ENCODE measurements around the gene ZBTB17.
"Not testable (repeated sequence)": the region's sequence is repeated elsewhere in the genome, so short reads cannot be mapped to it uniquely, and the experiment has no call there.

Gene ZBTB17

GRCh38 chr1:16006552-16007485 is 30.9 kb upstream of the ZBTB17 start:
- no peak overlapping the region for H3K9ac ChIP-seq (ENCODE audit: low read depth, low read length, poor library complexity, severe bottlenecking)
- H4K20me1 ChIP-seq (ENCODE audit: insufficient read depth, low read length, poor library complexity, severe bottlenecking) = no peaks in the 10 kb centered on the region
- no peaks in the 10 kb centered on the region for H3K4me1 ChIP-seq (ENCODE audit: insufficient read depth, low read length, poor library complexity, severe bottlenecking)
- no peaks in the 10 kb centered on the region for H3K9me2 ChIP-seq (replicated peaks; ENCODE audit: low read depth, low read length)
- H3K9me3 ChIP-seq (ENCODE audit: insufficient read depth, low read depth, low read length) = no peaks in the 10 kb centered on the region
- H3F3A ChIP-seq (ENCODE audit: low read depth) = no peaks in the 10 kb centered on the region
- H2AFZ ChIP-seq (ENCODE audit: low read length) = no peak overlapping the region
- H3K27me3 ChIP-seq (ENCODE audit: insufficient read depth, low read length, poor library complexity, severe bottlenecking) = no peaks in the 10 kb centered on the region
- no peak for TF ChIP-seq EZH2phosphoT487 (IDR thresholded peaks at IDR 0.05; ENCODE audit: borderline replicate concordance)
- 0 out of 2 replicates have a peak, but pooled peaks have one; percentile 20 for TF ChIP-seq CTCF (conservative IDR thresholded peaks at IDR 0.05; ENCODE audit: low read length)
- no peak overlapping the region for H3K4me3 ChIP-seq (ENCODE audit: low read length, poor library complexity, severe bottlenecking)
- H3K36me3 ChIP-seq (ENCODE audit: insufficient read depth, low read length) = no peaks in the 10 kb centered on the region
- no peaks in the 10 kb centered on the region for H3K79me2 ChIP-seq (ENCODE audit: insufficient read depth, low read length)
- H3K4me2 ChIP-seq (ENCODE audit: low read depth, low read length, poor library complexity, severe bottlenecking) = no peak overlapping the region

GRCh38 chr1:16006010-16006409 is 30.1 kb upstream of the ZBTB17 start:
- H3K4me1 ChIP-seq (ENCODE audit: insufficient read depth, low read length, poor library complexity, severe bottlenecking) = no peaks in the 10 kb centered on the region
- no peaks in the 10 kb centered on the region for H3K9me2 ChIP-seq (replicated peaks; ENCODE audit: low read depth, low read length)
- H3F3A ChIP-seq (ENCODE audit: low read depth) = no peaks in the 10 kb centered on the region
- H4K20me1 ChIP-seq (ENCODE audit: insufficient read depth, low read length, poor library complexity, severe bottlenecking) = no peaks in the 10 kb centered on the region
- H3K79me2 ChIP-seq (ENCODE audit: insufficient read depth, low read length) = no peaks in the 10 kb centered on the region
- H3K9me3 ChIP-seq (ENCODE audit: insufficient read depth, low read depth, low read length) = no peaks in the 10 kb centered on the region
- TF ChIP-seq CTCF (conservative IDR thresholded peaks at IDR 0.05; ENCODE audit: low read length) (no peak), EZH2phosphoT487 (IDR thresholded peaks at IDR 0.05; ENCODE audit: borderline replicate concordance) (no peak)
- H2AFZ ChIP-seq (ENCODE audit: low read length) = no peak overlapping the region
- H3K36me3 ChIP-seq (ENCODE audit: insufficient read depth, low read length) = no peaks in the 10 kb centered on the region
- no peaks in the 10 kb centered on the region for H3K27me3 ChIP-seq (ENCODE audit: insufficient read depth, low read length, poor library complexity, severe bottlenecking)
- H3K4me3 ChIP-seq (ENCODE audit: low read length, poor library complexity, severe bottlenecking) = no peak overlapping the region
- no peak overlapping the region for H3K9ac ChIP-seq (ENCODE audit: low read depth, low read length, poor library complexity, severe bottlenecking)
- no peak overlapping the region for H3K4me2 ChIP-seq (ENCODE audit: low read depth, low read length, poor library complexity, severe bottlenecking)

GRCh38 chr1:16005597-16005996 is 29.7 kb upstream of the ZBTB17 start:
- no peaks in the 10 kb centered on the region for H3K9me2 ChIP-seq (replicated peaks; ENCODE audit: low read depth, low read length)
- no peaks in the 10 kb centered on the region for H3K27me3 ChIP-seq (ENCODE audit: insufficient read depth, low read length, poor library complexity, severe bottlenecking)
- H2AFZ ChIP-seq (ENCODE audit: low read length) = no peak overlapping the region
- TF ChIP-seq EZH2phosphoT487 (IDR thresholded peaks at IDR 0.05; ENCODE audit: borderline replicate concordance) (no peak), CTCF (conservative IDR thresholded peaks at IDR 0.05; ENCODE audit: low read length) (no peak)
- no peak overlapping the region for H3K4me2 ChIP-seq (ENCODE audit: low read depth, low read length, poor library complexity, severe bottlenecking)
- H3K9me3 ChIP-seq (ENCODE audit: insufficient read depth, low read depth, low read length) = no peaks in the 10 kb centered on the region
- no peaks in the 10 kb centered on the region for H4K20me1 ChIP-seq (ENCODE audit: insufficient read depth, low read length, poor library complexity, severe bottlenecking)
- H3K36me3 ChIP-seq (ENCODE audit: insufficient read depth, low read length) = no peaks in the 10 kb centered on the region
- no peak overlapping the region for H3K4me3 ChIP-seq (ENCODE audit: low read length, poor library complexity, severe bottlenecking)
- no peaks in the 10 kb centered on the region for H3K79me2 ChIP-seq (ENCODE audit: insufficient read depth, low read length)
- no peaks in the 10 kb centered on the region for H3K4me1 ChIP-seq (ENCODE audit: insufficient read depth, low read length, poor library complexity, severe bottlenecking)
- no peak overlapping the region for H3K9ac ChIP-seq (ENCODE audit: low read depth, low read length, poor library complexity, severe bottlenecking)
- H3F3A ChIP-seq (ENCODE audit: low read depth) = no peaks in the 10 kb centered on the region

- H3K79me2 ChIP-seq (ENCODE audit: insufficient read depth, low read length); H3K9ac ChIP-seq (ENCODE audit: low read depth, low read length, poor library complexity, severe bottlenecking); H3K9me2 ChIP-seq (replicated peaks; ENCODE audit: low read depth, low read length); H3K4me1 ChIP-seq (ENCODE audit: insufficient read depth, low read length, poor library complexity, severe bottlenecking); H3K36me3 ChIP-seq (ENCODE audit: insufficient read depth, low read length); H3K27me3 ChIP-seq (ENCODE audit: insufficient read depth, low read length, poor library complexity, severe bottlenecking); H4K20me1 ChIP-seq (ENCODE audit: insufficient read depth, low read length, poor library complexity, severe bottlenecking); H3K9me3 ChIP-seq (ENCODE audit: insufficient read depth, low read depth, low read length); H3K4me3 ChIP-seq (ENCODE audit: low read length, poor library complexity, severe bottlenecking); H3K4me2 ChIP-seq (ENCODE audit: low read depth, low read length, poor library complexity, severe bottlenecking); H3F3A ChIP-seq (ENCODE audit: low read depth); H2AFZ ChIP-seq (ENCODE audit: low read length): not testable (repeated sequence)
These were observed 25.4 kb upstream of the ZBTB17 start for GRCh38 chr1:16001274-16001673.

Measured in Loucy (cell line).